ENCODE measurements around the gene IL7R.
A peak's percentile ranks its signal among the peaks of the same experiment; 100 is the strongest.

DNA sequence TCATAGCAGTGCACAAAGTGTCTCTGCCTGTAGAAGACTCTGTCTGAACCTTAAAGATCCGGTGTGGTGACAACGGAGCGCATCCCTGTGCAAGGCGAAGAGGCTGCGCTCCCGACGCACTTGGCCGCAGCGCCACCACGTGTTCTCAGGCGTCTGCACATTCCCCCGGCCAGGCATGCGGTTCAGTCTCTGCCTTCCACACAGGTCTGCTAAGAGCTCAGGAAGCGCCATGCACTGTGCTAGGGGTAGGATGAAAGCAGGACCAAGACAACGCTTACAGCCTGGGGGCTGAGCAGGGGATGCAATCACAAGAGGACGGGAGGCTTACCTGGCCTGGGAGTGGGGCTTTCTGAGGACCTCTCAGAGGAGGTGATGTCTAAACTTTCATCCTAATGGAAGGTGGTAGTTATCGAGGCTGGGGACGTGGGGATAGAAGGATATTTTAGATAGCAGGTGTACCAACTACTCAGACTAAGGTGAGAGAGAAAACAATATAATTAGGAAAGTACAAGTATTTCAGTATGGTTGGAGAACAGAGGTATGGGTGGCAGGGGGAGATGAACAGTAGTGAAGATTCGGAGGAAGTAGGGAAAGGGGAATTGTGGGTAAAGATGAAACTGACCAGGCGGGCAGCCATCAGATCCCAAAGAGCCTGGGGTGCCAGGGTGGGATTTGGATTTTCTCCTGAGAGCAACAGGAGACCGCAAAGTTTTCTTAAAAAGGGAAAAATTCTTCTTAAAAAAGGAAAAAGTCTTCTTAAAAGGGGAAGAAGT lies 68.4 kb downstream of the IL7R start:
- no peak for TF ChIP-seq POLR2A (IDR thresholded peaks at IDR 0.05; ENCODE audit: low read depth, low read length)
- no peak for TF ChIP-seq EZH2 (IDR thresholded peaks at IDR 0.05; ENCODE audit: borderline replicate concordance, control insufficient read depth, low read depth, low read length)
- no peak for TF ChIP-seq MYC (IDR thresholded peaks at IDR 0.05; ENCODE audit: insufficient read depth, insufficient read length, insufficient replicate concordance, low read length, severe bottlenecking)
- TF ChIP-seq, protein P1, sequence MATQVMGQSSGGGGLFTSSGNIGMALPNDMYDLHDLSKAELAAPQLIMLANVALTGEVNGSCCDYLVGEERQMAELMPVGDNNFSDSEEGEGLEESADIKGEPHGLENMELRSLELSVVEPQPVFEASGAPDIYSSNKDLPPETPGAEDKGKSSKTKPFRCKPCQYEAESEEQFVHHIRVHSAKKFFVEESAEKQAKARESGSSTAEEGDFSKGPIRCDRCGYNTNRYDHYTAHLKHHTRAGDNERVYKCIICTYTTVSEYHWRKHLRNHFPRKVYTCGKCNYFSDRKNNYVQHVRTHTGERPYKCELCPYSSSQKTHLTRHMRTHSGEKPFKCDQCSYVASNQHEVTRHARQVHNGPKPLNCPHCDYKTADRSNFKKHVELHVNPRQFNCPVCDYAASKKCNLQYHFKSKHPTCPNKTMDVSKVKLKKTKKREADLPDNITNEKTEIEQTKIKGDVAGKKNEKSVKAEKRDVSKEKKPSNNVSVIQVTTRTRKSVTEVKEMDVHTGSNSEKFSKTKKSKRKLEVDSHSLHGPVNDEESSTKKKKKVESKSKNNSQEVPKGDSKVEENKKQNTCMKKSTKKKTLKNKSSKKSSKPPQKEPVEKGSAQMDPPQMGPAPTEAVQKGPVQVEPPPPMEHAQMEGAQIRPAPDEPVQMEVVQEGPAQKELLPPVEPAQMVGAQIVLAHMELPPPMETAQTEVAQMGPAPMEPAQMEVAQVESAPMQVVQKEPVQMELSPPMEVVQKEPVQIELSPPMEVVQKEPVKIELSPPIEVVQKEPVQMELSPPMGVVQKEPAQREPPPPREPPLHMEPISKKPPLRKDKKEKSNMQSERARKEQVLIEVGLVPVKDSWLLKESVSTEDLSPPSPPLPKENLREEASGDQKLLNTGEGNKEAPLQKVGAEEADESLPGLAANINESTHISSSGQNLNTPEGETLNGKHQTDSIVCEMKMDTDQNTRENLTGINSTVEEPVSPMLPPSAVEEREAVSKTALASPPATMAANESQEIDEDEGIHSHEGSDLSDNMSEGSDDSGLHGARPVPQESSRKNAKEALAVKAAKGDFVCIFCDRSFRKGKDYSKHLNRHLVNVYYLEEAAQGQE (IDR thresholded peaks at IDR 0.05; ENCODE audit: low read depth, low read length) = no peak
- TF ChIP-seq, protein P2, sequence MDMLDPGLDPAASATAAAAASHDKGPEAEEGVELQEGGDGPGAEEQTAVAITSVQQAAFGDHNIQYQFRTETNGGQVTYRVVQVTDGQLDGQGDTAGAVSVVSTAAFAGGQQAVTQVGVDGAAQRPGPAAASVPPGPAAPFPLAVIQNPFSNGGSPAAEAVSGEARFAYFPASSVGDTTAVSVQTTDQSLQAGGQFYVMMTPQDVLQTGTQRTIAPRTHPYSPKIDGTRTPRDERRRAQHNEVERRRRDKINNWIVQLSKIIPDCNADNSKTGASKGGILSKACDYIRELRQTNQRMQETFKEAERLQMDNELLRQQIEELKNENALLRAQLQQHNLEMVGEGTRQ (IDR thresholded peaks at IDR 0.05; ENCODE audit: borderline replicate concordance, low read depth, low read length) = no peak
- TF ChIP-seq RELA (IDR thresholded peaks at IDR 0.05; ENCODE audit: borderline replicate concordance, partially characterized antibody) = no peak
- TF ChIP-seq, protein P3, sequence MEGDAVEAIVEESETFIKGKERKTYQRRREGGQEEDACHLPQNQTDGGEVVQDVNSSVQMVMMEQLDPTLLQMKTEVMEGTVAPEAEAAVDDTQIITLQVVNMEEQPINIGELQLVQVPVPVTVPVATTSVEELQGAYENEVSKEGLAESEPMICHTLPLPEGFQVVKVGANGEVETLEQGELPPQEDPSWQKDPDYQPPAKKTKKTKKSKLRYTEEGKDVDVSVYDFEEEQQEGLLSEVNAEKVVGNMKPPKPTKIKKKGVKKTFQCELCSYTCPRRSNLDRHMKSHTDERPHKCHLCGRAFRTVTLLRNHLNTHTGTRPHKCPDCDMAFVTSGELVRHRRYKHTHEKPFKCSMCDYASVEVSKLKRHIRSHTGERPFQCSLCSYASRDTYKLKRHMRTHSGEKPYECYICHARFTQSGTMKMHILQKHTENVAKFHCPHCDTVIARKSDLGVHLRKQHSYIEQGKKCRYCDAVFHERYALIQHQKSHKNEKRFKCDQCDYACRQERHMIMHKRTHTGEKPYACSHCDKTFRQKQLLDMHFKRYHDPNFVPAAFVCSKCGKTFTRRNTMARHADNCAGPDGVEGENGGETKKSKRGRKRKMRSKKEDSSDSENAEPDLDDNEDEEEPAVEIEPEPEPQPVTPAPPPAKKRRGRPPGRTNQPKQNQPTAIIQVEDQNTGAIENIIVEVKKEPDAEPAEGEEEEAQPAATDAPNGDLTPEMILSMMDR (IDR thresholded peaks at IDR 0.05 in 2 of 3, conservative IDR thresholded peaks at IDR 0.05 in 1 of 3; ENCODE audit: control insufficient read depth in 2 of 3, extremely low read depth in 1 of 3, insufficient read depth in 1 of 3, low read depth in 3 of 3, low read length in 3 of 3) = peak; percentile 78 to 83 (median 82)
- TF ChIP-seq EGR1 (IDR thresholded peaks at IDR 0.05; ENCODE audit: borderline replicate concordance in 1 of 2, low read depth in 2 of 2, low read length in 2 of 2) = no peak

Measured in GM12878 (cell line).